Fibroblast of villous mesenchyme (primary cell): ENCODE measurements around the gene RHOBTB1. TPM values are rescaled to one million over a fixed set of nuclear protein-coding genes. Genes with fewer than 3 reads are reported as not detected.
A peak's percentile ranks its signal among the peaks of the same experiment; 100 is the strongest.

Experiments
- DNase-seq: peaks from one replicate; pipeline ENCODE4 v3.0.0-alpha.2; 2010; ENCODE audit warnings: low read depth
- H3K4me3 ChIP-seq: 2 replicates; pipeline ENCODE4 v1.5.1; 2011; ENCODE audit warnings: low read depth, mild to moderate bottlenecking, low read length
- total RNA-seq: library from RNA; depleted of rRNA; stranded (reverse); fragments of >200 nt; gene quantifications from 2 replicates; pipeline ENCODE4 v1.2.3, GENCODE V29; 2012
- TF ChIP-seq, protein P1 (sequence below): IDR thresholded peaks from 2 replicates; pipeline ENCODE4 v1.5.1; 2012; ENCODE audit warnings: low read depth, mild to moderate bottlenecking, low read length; ENCODE audit not compliant: insufficient read depth

Gene RHOBTB1
- total RNA-seq, 1 donor = 26.8 TPM

- TF ChIP-seq, protein P1, sequence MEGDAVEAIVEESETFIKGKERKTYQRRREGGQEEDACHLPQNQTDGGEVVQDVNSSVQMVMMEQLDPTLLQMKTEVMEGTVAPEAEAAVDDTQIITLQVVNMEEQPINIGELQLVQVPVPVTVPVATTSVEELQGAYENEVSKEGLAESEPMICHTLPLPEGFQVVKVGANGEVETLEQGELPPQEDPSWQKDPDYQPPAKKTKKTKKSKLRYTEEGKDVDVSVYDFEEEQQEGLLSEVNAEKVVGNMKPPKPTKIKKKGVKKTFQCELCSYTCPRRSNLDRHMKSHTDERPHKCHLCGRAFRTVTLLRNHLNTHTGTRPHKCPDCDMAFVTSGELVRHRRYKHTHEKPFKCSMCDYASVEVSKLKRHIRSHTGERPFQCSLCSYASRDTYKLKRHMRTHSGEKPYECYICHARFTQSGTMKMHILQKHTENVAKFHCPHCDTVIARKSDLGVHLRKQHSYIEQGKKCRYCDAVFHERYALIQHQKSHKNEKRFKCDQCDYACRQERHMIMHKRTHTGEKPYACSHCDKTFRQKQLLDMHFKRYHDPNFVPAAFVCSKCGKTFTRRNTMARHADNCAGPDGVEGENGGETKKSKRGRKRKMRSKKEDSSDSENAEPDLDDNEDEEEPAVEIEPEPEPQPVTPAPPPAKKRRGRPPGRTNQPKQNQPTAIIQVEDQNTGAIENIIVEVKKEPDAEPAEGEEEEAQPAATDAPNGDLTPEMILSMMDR = no peak
- H3K4me3 ChIP-seq = peak overlapping the region; percentile 81
- DNase-seq = peak; percentile 92
Observed at GRCh38 chr10:60942788-60943315, 1.1 kb downstream of the RHOBTB1 start.

DNA sequence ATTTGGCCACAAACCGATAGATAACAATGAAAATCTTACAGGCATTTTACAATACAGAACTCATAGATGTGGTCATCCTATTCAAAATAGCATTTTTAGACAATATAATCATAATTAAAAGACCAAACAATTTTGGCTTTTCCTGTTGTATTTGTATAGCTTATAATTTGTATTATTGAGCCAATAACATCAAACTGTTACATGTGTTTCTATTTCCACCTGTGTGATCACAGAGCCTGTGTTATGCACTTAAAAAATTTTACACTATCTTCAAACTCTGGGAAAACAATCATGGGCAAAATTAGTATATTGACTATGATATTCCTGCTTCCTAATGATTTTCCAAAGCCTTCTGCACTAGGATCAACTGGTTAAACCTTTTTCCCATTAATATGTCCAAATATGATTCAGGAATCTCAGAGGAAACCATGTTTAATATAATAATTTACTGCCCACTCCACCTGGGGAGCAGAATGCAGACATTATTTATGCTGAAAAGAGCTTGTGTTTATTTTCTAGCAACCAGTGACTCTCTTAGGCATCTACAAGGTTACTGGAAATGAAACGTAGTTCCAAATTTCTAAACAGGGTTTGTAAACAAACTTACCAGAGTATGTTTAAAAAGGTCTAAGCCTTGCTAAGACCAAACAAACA, 1.7 kb downstream of the RHOBTB1 start:
- peak overlapping the region; percentile 81 for H3K4me3 ChIP-seq
- TF ChIP-seq, protein P1 = no peak
- DNase-seq = no peak

DNA sequence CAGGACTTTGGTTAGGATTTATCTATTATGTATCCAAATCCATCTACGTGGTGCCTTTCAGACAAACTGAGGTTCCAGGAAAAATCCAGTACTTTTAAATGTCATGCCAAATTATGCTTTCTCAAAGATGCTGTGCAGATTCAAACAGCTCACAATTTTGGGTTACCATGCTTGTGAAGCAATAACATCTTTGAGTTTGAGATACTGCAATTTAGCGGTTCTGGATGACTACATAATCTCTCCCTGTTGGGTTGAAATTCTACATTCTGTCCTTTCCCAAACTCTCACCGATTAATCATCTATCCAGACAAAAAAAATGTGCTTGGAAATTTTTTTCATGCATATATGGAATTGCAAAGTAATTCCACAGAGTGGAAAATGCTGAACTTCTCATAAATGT, 3.5 kb downstream of the RHOBTB1 start:
- TF ChIP-seq, protein P1 = no peak
- no peak for DNase-seq
- no peak overlapping the region for H3K4me3 ChIP-seq

DNA sequence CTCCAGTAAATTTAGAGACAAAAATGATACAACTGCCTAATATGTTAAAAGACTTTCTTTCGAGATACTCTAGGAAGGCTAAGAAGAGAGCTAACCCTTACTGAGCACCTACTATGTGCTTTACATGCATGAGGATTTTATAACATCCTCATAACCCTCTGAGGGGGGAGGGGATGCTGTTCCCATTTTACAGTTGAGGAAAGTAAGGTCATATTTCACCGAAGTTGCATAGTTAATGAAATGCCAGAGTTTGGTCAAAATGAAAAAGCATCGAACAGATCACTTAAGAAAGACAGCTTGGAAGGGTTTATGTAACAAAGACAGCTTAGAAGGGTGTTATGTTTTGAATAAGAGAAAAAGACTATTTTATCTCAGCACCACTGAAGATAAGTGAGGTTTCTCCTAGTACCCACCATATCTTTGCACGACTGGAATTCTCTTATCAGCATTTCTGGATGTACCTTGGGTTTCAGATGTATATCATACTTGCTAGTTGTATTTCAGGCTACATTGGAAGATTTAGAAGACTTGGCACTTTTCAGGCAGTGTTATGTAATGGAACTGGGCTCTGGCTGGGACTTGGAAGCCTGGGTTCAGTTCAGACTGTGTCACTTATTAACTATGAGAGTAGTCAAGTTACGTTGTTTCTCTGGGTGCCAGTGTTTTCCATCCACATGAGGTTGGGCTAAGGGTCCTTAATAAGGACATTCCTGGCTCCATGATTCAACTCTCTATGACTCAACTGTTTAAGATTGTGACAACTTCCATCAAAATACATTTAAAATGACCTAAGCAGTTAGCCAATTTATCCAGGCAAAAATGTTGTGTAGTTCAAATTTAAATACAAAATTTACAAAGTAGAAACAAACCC, 6.0 kb downstream of the RHOBTB1 start:
- peak; percentile 48 for DNase-seq
- H3K4me3 ChIP-seq = no peak overlapping the region
- TF ChIP-seq, protein P1 = no peak

DNA sequence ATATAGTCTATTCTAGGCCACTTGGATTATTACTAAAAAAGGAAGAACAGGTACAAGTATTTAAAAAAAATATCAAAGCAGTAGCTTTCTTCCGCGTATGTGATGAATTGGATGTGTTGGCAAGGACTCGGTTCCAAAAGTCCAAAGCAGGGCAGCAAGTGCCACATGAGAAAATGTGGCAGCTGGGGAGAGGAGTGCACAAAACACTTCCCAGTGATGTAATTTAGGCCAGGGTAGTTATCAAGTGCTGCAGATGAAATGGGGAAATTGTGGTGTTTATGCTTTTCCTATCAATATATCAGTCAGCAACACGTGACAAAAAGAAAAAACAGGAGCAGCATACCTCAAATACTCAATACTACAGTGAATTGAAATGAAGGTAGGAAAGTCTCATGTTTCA, 7.0 kb downstream of the RHOBTB1 start:
- H3K4me3 ChIP-seq = no peak overlapping the region
- DNase-seq = no peak
- TF ChIP-seq, protein P1 = no peak

- TF ChIP-seq, protein P1 = no peak
- DNase-seq = peak; percentile 63
- no peak overlapping the region for H3K4me3 ChIP-seq
Observed at GRCh38 chr10:60934215-60935175, 9.5 kb downstream of the RHOBTB1 start.
